Thymus (tissue), 11 donors: Measurements from ENCODE around the gene TEX101. TPM values are rescaled to one million over a fixed set of nuclear protein-coding genes. Genes with fewer than 3 reads are reported as not detected.
"Not testable (repeated sequence)": the region's sequence is repeated elsewhere in the genome, so short reads cannot be mapped to it uniquely, and the experiment has no call there.

Source experiments
- DNase-seq, 9 donors: peaks; one replicate each; pipeline ENCODE4 v3.0.0-alpha.2; 2013; ENCODE audit warnings: low spot score in 9 of 9, low read depth in 6 of 9, missing footprints in 1 of 9
- H3K27ac ChIP-seq, 2 donors: one replicate each; pipeline ENCODE4 v1.5.1; 2013; ENCODE audit warnings: control low read depth in 1 of 2, low read depth in 1 of 2, low read length in 1 of 2, mild to moderate bottlenecking in 1 of 2, moderate library complexity in 1 of 2
- H3K27me3 ChIP-seq, 2 donors: one replicate each; pipeline ENCODE4 v1.5.1; 2013; ENCODE audit warnings: low read length in 1 of 2; ENCODE audit not compliant: control insufficient read depth in 2 of 2, insufficient read depth in 1 of 2
- H3K36me3 ChIP-seq, 2 donors: one replicate each; pipeline ENCODE4 v1.5.1; 2013; ENCODE audit warnings: low read length in 1 of 2, mild to moderate bottlenecking in 1 of 2, moderate library complexity in 1 of 2; ENCODE audit not compliant: control insufficient read depth in 2 of 2, insufficient read depth in 2 of 2
- H3K4me1 ChIP-seq, 2 donors: one replicate each; pipeline ENCODE4 v1.5.1; 2013; ENCODE audit warnings: low read length in 2 of 2; ENCODE audit not compliant: control insufficient read depth in 2 of 2, insufficient read depth in 2 of 2
- H3K4me3 ChIP-seq, 2 donors: one replicate each; pipeline ENCODE4 v1.5.1; 2013; ENCODE audit warnings: low read length in 2 of 2, control low read depth in 1 of 2, mild to moderate bottlenecking in 1 of 2
- H3K9me3 ChIP-seq, 2 donors: one replicate each; pipeline ENCODE4 v1.5.1; 2013; ENCODE audit warnings: low read length in 1 of 2, mild to moderate bottlenecking in 1 of 2; ENCODE audit not compliant: control insufficient read depth in 2 of 2, insufficient read depth in 1 of 2
- WGBS: extraction: QIAGEN DNeasy Blood & Tissue Kit; methylation state at CpG from one replicate; pipeline ENCODE4 v1.1.7; 2013; 5-methylcytosine and 5-hydroxymethylcytosine counted together
- polyA plus RNA-seq: library from polyadenylated mRNA; stranded (reverse); fragments of 200-250 nt; gene quantifications from one replicate; pipeline ENCODE4 v1.2.3, GENCODE V29; 2013
- total RNA-seq: library from RNA; stranded (reverse); fragments of 120-200 nt; gene quantifications from one replicate; pipeline ENCODE4 v1.2.4, GENCODE V29; 2013
- donor health status: healthy.

TEX101 gene
- total and polyA plus RNA-seq, 2 donors, result 0.18 to 0.99 TPM

GRCh38 chr19:43382586-43383216 lies 32.0 kb upstream of the TEX101 start:
- not testable (repeated sequence) for H3K27ac ChIP-seq, DNase-seq, H3K4me3 ChIP-seq, H3K27me3 ChIP-seq, H3K4me1 ChIP-seq, H3K36me3 ChIP-seq, H3K9me3 ChIP-seq
- WGBS, result 60% methylated on average over 12 of the region's 12 CpGs

GRCh38 chr19:43383254-43383653 lies 31.4 kb upstream of the TEX101 start:
- DNase-seq, H3K9me3 ChIP-seq, H3K36me3 ChIP-seq, H3K27ac ChIP-seq, H3K27me3 ChIP-seq, H3K4me3 ChIP-seq, H3K4me1 ChIP-seq: not testable (repeated sequence)
- WGBS, result 94% methylated on average over 7 of the region's 7 CpGs

DNA sequence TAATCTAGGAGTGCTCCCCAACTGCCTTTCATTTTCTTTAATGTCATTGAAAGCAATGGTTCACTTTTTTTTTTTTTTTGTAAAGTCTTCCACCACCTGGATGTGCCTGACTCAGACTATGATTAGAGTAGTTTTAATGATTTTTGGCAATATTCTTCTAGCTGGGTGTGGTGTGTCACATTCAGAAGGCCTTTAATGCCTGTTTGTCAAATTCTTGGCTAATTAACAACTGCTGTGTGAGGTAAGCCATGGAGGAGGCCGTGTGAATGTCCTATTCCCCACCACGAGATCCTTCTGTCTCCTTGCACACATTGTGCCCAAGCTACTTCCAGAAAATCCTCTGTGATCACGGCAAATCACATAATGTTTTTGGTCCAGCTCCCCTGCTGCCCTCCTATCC lies 30.9 kb upstream of the TEX101 start:
- DNase-seq, H3K27ac ChIP-seq, H3K4me1 ChIP-seq, H3K4me3 ChIP-seq, H3K27me3 ChIP-seq, H3K9me3 ChIP-seq, H3K36me3 ChIP-seq: not testable (repeated sequence)
- 90% methylated on average over 3 of the region's 3 CpGs for WGBS

- not testable (repeated sequence) for H3K27ac ChIP-seq, H3K36me3 ChIP-seq, DNase-seq, H3K9me3 ChIP-seq, H3K4me1 ChIP-seq, H3K4me3 ChIP-seq, H3K27me3 ChIP-seq
- 93% methylated on average over 11 of the region's 11 CpGs for WGBS
These were observed 23.7 kb upstream of the TEX101 start for GRCh38 chr19:43390903-43391551.

GRCh38 chr19:43391552-43391935 lies 23.1 kb upstream of the TEX101 start:
- H3K4me1 ChIP-seq, H3K36me3 ChIP-seq, H3K27me3 ChIP-seq, H3K9me3 ChIP-seq, H3K27ac ChIP-seq, H3K4me3 ChIP-seq, DNase-seq: not testable (repeated sequence)
- 93% methylated on average over 6 of the region's 6 CpGs for WGBS

DNA sequence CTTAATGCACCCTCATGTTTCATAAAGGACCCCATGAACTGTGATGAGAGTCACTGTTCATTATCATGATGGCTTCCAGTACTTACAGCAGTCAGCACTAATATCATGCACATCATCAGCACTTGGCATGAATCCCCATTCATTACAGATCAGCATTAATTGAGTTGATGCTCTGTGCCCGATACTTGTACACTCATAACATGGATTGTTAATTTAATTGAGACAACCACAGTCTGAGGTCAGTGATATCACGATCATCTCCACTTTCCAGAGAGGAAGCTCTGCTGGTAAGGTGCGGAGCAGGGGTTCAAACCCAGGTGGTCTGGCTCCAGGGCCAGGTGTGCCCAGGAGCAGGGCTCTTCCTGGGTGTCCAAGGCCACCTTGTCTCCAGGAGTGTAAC lies 21.2 kb upstream of the TEX101 start:
- 89% methylated on average over 3 of the region's 3 CpGs for WGBS
- H3K27me3 ChIP-seq, H3K9me3 ChIP-seq, H3K4me1 ChIP-seq, DNase-seq, H3K4me3 ChIP-seq, H3K27ac ChIP-seq, H3K36me3 ChIP-seq: not testable (repeated sequence)

DNA sequence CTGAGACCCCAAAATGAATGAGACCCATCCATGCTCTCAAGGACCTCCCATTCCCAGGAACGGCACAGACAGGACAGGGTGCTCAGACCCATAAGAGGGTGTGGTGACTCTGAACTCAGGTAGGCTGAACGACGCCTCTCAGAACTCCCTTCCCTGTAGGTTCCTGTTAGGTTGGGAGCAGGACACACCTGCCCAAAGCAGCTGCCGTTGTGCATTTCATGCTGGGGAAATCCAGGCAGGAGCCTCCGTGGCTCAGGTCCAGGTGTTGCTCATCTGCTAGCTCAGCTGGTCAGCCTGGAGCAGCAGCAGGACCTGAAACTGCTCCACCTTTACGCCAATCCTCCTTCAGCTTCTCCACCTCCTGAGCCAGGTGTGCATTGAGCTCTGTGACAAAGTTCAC lies 19.1 kb upstream of the TEX101 start:
- H3K27ac ChIP-seq, result peak overlapping the region in 1 of 2 donors; percentile 11

GRCh38 chr19:43406297-43406696 lies 8.4 kb upstream of the TEX101 start:
- no peak for DNase-seq
- Histone ChIP-seq H3K27ac (no peak overlapping the region), H3K27me3 (peaks cover 0 to 4% of the 10 kb centered on the region in 2 donors), H3K36me3 (no peaks in the 10 kb centered on the region), H3K9me3 (no peaks in the 10 kb centered on the region), H3K4me1 (no peaks in the 10 kb centered on the region), H3K4me3 (no peak overlapping the region)
- WGBS, result 73% methylated on average over 24 of the region's 24 CpGs

More for the DNA sequence above, 19.1 kb upstream of the TEX101 start:
- Histone ChIP-seq H3K4me1 (no peaks in the 10 kb centered on the region), H3K9me3 (no peaks in the 10 kb centered on the region), H3K36me3 (no peaks in the 10 kb centered on the region), H3K4me3 (no peak overlapping the region), H3K27me3 (no peaks in the 10 kb centered on the region)
- DNase-seq, result no peak
- 91% methylated on average over 6 of the region's 6 CpGs for WGBS

- peaks cover 0 to 4% of the 10 kb centered on the region in 2 donors for H3K27me3 ChIP-seq
- H3K9me3 ChIP-seq, result no peaks in the 10 kb centered on the region
- no peaks in the 10 kb centered on the region for H3K4me1 ChIP-seq
- H3K27ac ChIP-seq, result no peak overlapping the region
- no peak for DNase-seq
- no peak overlapping the region for H3K4me3 ChIP-seq
- WGBS, result 93% methylated on average over 22 of the region's 22 CpGs
- H3K36me3 ChIP-seq, result no peaks in the 10 kb centered on the region
These were observed 7.2 kb upstream of the TEX101 start for GRCh38 chr19:43407416-43408005.
